Uterus (tissue), 4 donors: ENCODE results near the gene SIX2. TPM values are rescaled to one million over a fixed set of nuclear protein-coding genes. Genes with fewer than 3 reads are reported as not detected.

Experiments
- total RNA-seq, 4 donors: library from RNA; depleted of rRNA in 3 of 4; stranded (reverse); fragments of >200 nt in 3 of 4; gene quantifications; one replicate each; pipeline versions ENCODE4 v1.1.0 to v1.2.4, GENCODE V29; 2014 to 2023
- donor health status: DM: yes; HTN: yes; CAD: no.

Gene SIX2
- total RNA-seq, 4 donors from 2014 or later, result 0.24 to 0.48 TPM; not detected in 2

Other genes with a start within 250 kb of the SIX2 start
- gene SIX3, start 67.8 kb downstream of the SIX2 start, total RNA-seq, result not detected